Measurements from ENCODE around the gene EEPD1.

DNA sequence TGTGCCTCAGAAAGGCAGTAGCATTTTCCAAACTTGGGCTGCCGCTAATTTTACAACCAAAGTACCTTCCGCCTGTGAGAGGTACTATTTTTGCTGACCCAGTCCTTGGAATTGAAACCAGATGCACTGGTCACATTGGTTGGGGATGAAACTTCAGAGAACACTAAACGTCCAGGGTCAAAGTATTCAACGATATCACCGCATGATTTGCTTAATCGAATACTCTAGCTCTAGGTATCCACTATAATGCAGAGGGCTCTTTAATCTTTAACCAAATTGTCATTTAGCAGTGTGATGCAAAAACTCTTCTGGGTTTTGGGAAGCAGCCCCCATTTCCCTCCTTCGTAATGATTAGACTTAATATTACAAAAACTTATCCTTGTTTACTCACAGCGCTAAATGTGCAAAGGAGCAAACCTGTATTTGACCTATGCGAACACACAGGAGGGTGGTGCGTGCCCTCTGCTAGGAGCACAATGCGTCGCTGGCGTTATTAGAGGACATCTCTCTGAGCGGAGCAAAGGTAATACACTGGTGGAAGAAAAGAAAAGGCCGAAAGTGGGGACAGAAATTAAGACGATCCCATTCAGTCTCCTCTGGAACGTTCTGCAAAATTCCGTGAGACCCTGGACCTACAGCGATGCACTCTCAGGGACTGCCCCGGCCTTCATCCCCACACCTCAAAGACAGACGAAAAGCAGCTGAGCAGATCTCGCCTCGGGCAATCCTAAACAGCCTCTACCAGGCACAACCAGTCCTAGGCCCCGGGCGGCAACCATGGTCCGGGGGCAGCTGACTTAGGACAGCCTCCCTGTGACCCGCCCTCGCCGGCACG is 916 bp upstream of the EEPD1 start:
- TF ChIP-seq POLR2A (IDR thresholded peaks at IDR 0.05; ENCODE audit: low read depth, low read length) (no peak), EZH2 (IDR thresholded peaks at IDR 0.05; ENCODE audit: borderline replicate concordance, low read depth, low read length, severe bottlenecking) (no peak), POLR2AphosphoS5 (IDR thresholded peaks at IDR 0.05; ENCODE audit: insufficient read depth, low read depth, low read length) (no peak), MYC (IDR thresholded peaks at IDR 0.05; ENCODE audit: low read depth, low read length) (no peak)
- TF ChIP-seq, protein P1, sequence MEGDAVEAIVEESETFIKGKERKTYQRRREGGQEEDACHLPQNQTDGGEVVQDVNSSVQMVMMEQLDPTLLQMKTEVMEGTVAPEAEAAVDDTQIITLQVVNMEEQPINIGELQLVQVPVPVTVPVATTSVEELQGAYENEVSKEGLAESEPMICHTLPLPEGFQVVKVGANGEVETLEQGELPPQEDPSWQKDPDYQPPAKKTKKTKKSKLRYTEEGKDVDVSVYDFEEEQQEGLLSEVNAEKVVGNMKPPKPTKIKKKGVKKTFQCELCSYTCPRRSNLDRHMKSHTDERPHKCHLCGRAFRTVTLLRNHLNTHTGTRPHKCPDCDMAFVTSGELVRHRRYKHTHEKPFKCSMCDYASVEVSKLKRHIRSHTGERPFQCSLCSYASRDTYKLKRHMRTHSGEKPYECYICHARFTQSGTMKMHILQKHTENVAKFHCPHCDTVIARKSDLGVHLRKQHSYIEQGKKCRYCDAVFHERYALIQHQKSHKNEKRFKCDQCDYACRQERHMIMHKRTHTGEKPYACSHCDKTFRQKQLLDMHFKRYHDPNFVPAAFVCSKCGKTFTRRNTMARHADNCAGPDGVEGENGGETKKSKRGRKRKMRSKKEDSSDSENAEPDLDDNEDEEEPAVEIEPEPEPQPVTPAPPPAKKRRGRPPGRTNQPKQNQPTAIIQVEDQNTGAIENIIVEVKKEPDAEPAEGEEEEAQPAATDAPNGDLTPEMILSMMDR (IDR thresholded peaks at IDR 0.05; ENCODE audit: extremely low read depth in 1 of 2, insufficient read depth in 1 of 2, low read depth in 1 of 2, low read length in 2 of 2): no peak
- TF ChIP-seq, protein P2, sequence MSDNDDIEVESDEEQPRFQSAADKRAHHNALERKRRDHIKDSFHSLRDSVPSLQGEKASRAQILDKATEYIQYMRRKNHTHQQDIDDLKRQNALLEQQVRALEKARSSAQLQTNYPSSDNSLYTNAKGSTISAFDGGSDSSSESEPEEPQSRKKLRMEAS (IDR thresholded peaks at IDR 0.05; ENCODE audit: insufficient read depth, insufficient read length): no peak
